Panc1 (cell line): ENCODE results near the gene CACNA2D3. TPM values are rescaled to one million over a fixed set of nuclear protein-coding genes. Genes with fewer than 3 reads are reported as not detected.

Source experiments
- ATAC-seq: fragments of 200-7000 bp; cut with Tn5 transposase; 2 replicates; pipeline ENCODE4 v1.9.1; 2020; ENCODE audit warnings: mild to moderate bottlenecking, moderate library complexity
- BruUV-seq: library from RNA; stranded (reverse); fragments of 400-500 nt; replicated peaks from 2 replicates; lab custom pipeline; 2021; lab: Mats Ljungman, UMichigan
- CTCF ChIA-PET: fragments of 300-600 bp; sonication (Branson Sonifier 250); formaldehyde crosslinking; loops from one replicate; lab custom pipeline; 2022; ENCODE audit warnings: antibody characterized with exemption; lab: Charles Lee
- POLR2A ChIA-PET: fragments of 300-600 bp; sonication (Branson Sonifier 250); formaldehyde crosslinking; loops from one replicate; lab custom pipeline; 2022; ENCODE audit warnings: antibody characterized with exemption; lab: Charles Lee
- DNase-seq: peaks from one replicate; pipeline ENCODE4 v3.0.0-alpha.2; 2010; ENCODE audit warnings: low read depth, low spot score
- H3K27ac ChIP-seq: 2 replicates; pipeline ENCODE4 v1.5.1; 2011; ENCODE audit warnings: mild to moderate bottlenecking, low read length, inconsistent platforms
- H3K27me3 ChIP-seq: fragments of 200-500 bp; sonication (Bioruptor generic); 2 replicates; pipeline ENCODE4 v1.6.0; 2014; ENCODE audit warnings: low read length, inconsistent platforms; ENCODE audit not compliant: control insufficient read depth, insufficient read depth
- H3K36me3 ChIP-seq: fragments of 200-500 bp; sonication (Bioruptor generic); 2 replicates; pipeline ENCODE4 v1.5.1; 2014; ENCODE audit warnings: inconsistent platforms, mild to moderate bottlenecking, low read length, moderate library complexity; ENCODE audit not compliant: control insufficient read depth, insufficient read depth
- H3K4me1 ChIP-seq: 2 replicates; pipeline ENCODE4 v1.5.1; 2011; ENCODE audit warnings: inconsistent platforms, mild to moderate bottlenecking, low read length, moderate library complexity; ENCODE audit not compliant: control insufficient read depth, insufficient read depth
- H3K4me3 ChIP-seq, 2 experiments: 2 replicates each; pipeline ENCODE4 v1.5.1; 2011 to 2012; ENCODE audit warnings: low read depth in 2 of 2, low read length in 2 of 2, mild to moderate bottlenecking in 2 of 2, inconsistent platforms in 1 of 2, moderate library complexity in 1 of 2
- H3K9me3 ChIP-seq: fragments of 200-500 bp; sonication (Bioruptor generic); 2 replicates; pipeline ENCODE4 v1.5.1; 2014; ENCODE audit warnings: low read depth, mild to moderate bottlenecking, inconsistent platforms, low read length, moderate library complexity; ENCODE audit not compliant: control insufficient read depth, insufficient read depth
- CTCF ChIP-seq: fragments of 450-650 bp; IDR thresholded peaks from 2 replicates; pipeline ENCODE4 v1.5.1; 2017; ENCODE audit warnings: mild to moderate bottlenecking
- POLR2AphosphoS5 ChIP-seq: IDR thresholded peaks from 2 replicates; pipeline ENCODE4 v1.6.1; 2012; ENCODE audit warnings: mild to moderate bottlenecking, low read depth, low read length, moderate library complexity
- REST ChIP-seq, 2 experiments: IDR thresholded peaks; 2 replicates each; pipeline ENCODE4 v1.6.1; 2011 to 2012; ENCODE audit warnings: low read depth in 2 of 2, control low read depth in 1 of 2, low read length in 1 of 2, mild to moderate bottlenecking in 1 of 2, moderate library complexity in 1 of 2; ENCODE audit not compliant: insufficient read depth in 1 of 2
- SIN3A ChIP-seq: IDR thresholded peaks from 2 replicates; pipeline ENCODE4 v1.6.1; 2012; ENCODE audit warnings: low read depth, mild to moderate bottlenecking, low read length, moderate library complexity, borderline replicate concordance; ENCODE audit not compliant: insufficient read depth
- TCF7L2 ChIP-seq: IDR thresholded peaks from 2 replicates; pipeline ENCODE4 v1.6.1; 2011; ENCODE audit warnings: mild to moderate bottlenecking, low read depth, low read length, inconsistent platforms
- in situ Hi-C: cut with HindIII; loops from 2 replicates; pipeline ENCODE4 v1.10.0; 2016; ENCODE audit warnings: low sequenced_read_pairs, low pct_unique_long_range_greater_than_20kb
- intact Hi-C: fragments of 100-400 bp; cut with micrococcal nuclease; formaldehyde crosslinking; loops from one replicate; pipeline ENCODE4 v1.10.0; 2022; ENCODE audit not compliant: unreplicated experiment
- total RNA-seq: library from RNA; stranded (reverse); gene quantifications from one replicate; pipeline ENCODE4 v1.2.1, GENCODE V29; 2021; ENCODE audit not compliant: unreplicated experiment

The CACNA2D3 gene
- total RNA-seq, 1 experiment from 2014 or later = 0.41 TPM

GRCh38 chr3:54567949-54568348, 445.6 kb downstream of the CACNA2D3 start:
- Histone ChIP-seq H3K27me3 (no peaks in the 10 kb centered on the region), H3K27ac (no peak overlapping the region), H3K9me3 (no peaks in the 10 kb centered on the region), H3K4me3 (no peak overlapping the region), H3K36me3 (no peaks in the 10 kb centered on the region), H3K4me1 (no peaks in the 10 kb centered on the region)
- ChIA-PET CTCF (no interaction called here), POLR2A (no interaction called here)
- DNase-seq = no peak
- BruUV-seq = no TSS peak
- no peak for ATAC-seq
- in situ Hi-C loops (no loop called here), intact Hi-C loops (no loop called here)
- no peak for TF ChIP-seq CTCF
- TF ChIP-seq TCF7L2 = no peak

- in situ Hi-C loops (no loop called here), intact Hi-C loops (no loop called here)
- H3K27ac ChIP-seq = no peak overlapping the region
- H3K9me3 ChIP-seq = no peaks in the 10 kb centered on the region
- TF ChIP-seq POLR2AphosphoS5 (no peak), SIN3A (no peak), CTCF (no peak), REST (IDR thresholded peaks at IDR 0.05; ENCODE audit: insufficient read depth in 1 of 2, low read depth in 2 of 2, low read length in 1 of 2) (no peak), TCF7L2 (no peak)
- H3K27me3 ChIP-seq = no peaks in the 10 kb centered on the region
- no peaks in the 10 kb centered on the region for H3K4me1 ChIP-seq
- H3K36me3 ChIP-seq = no peaks in the 10 kb centered on the region
- BruUV-seq = no TSS peak
- ATAC-seq (no peak), DNase-seq (no peak)
- ChIA-PET CTCF (no interaction called here), POLR2A (no interaction called here)
- H3K4me3 ChIP-seq = no peak overlapping the region
Measured at GRCh38 chr3:54570008-54570407, 447.7 kb downstream of the CACNA2D3 start.
